ENCODE results near the gene RNF144A. TPM values are rescaled to one million over a fixed set of nuclear protein-coding genes. Genes with fewer than 3 reads are reported as not detected.
"Not testable (repeated sequence)": the region's sequence is repeated elsewhere in the genome, so short reads cannot be mapped to it uniquely, and the experiment has no call there.

The RNF144A gene
- polyA plus RNA-seq, 1 of the 3 experiments (the other 2 are of a cell fraction), result 15.6 TPM

GRCh38 chr2:6934758-6935651, 17.8 kb downstream of the RNF144A start:
- Histone ChIP-seq H3K9ac (no peak overlapping the region), H3F3A (replicated peaks; ENCODE audit: insufficient read depth) (no peaks in the 10 kb centered on the region), H3K27ac (ENCODE audit: low read depth in 2 of 2, low read length in 1 of 2) (no peak overlapping the region), H3K9me3 (no peaks in the 10 kb centered on the region), H2AFZ (ENCODE audit: low read depth) (no peak overlapping the region), H3K36me3 (replicated peaks in 1 of 2; ENCODE audit: control insufficient read depth in 1 of 2, insufficient read depth in 2 of 2, low read length in 1 of 2) (no peaks in the 10 kb centered on the region), H3K9me2 (no peaks in the 10 kb centered on the region), H3K79me2 (ENCODE audit: insufficient read depth) (peaks cover 57% of the 10 kb centered on the region), H4K20me1 (ENCODE audit: insufficient read depth) (peaks cover 13% of the 10 kb centered on the region; the same call in 1 of the 2 replicates), H3K27me3 (ENCODE audit: insufficient read depth) (no peaks in the 10 kb centered on the region), H3K4me1 (ENCODE audit: control insufficient read depth in 1 of 2, insufficient read depth in 2 of 2, low read depth in 1 of 2, low read length in 1 of 2) (peaks cover 0 to 22% of the 10 kb centered on the region in 2 experiments; a peak in 2 of 4 replicates), H3K4me2 (no peak overlapping the region), H3K4me3 (ENCODE audit: low read depth in 2 of 2, low read length in 1 of 2) (no peak overlapping the region)
- CTCF ChIA-PET, result interaction anchor here (0.7 to 1.6 kb wide), 3 partner anchors 18 to 83 kb away, joined by 3 to 4 read pairs (median 3); partner anchors contain the start of gene RNF144A
- 94% methylated on average over 11 of the region's 11 CpGs for WGBS (ENCODE audit: low lambda C conversion rate)
- no peak for DNase-seq
- TF ChIP-seq FOSL2 (IDR thresholded peaks at IDR 0.05; ENCODE audit: borderline replicate concordance, low read depth) (no peak), FOXM1 (IDR thresholded peaks at IDR 0.05; ENCODE audit: low read depth) (no peak), SMC3 (IDR thresholded peaks at IDR 0.05; ENCODE audit: low read depth, low read length) (no peak), JUND (IDR thresholded peaks at IDR 0.05) (no peak), EP300 (IDR thresholded peaks at IDR 0.05; ENCODE audit: borderline replicate concordance in 1 of 2, low read depth in 1 of 2, low read length in 1 of 2) (no peak), ELF1 (IDR thresholded peaks at IDR 0.05) (no peak)
- TF ChIP-seq, protein P1, sequence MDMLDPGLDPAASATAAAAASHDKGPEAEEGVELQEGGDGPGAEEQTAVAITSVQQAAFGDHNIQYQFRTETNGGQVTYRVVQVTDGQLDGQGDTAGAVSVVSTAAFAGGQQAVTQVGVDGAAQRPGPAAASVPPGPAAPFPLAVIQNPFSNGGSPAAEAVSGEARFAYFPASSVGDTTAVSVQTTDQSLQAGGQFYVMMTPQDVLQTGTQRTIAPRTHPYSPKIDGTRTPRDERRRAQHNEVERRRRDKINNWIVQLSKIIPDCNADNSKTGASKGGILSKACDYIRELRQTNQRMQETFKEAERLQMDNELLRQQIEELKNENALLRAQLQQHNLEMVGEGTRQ (IDR thresholded peaks at IDR 0.05; ENCODE audit: borderline replicate concordance, low read depth, low read length), result no peak
- POLR2A ChIA-PET, result no interaction called here

GRCh38 chr2:6935652-6936020, 18.4 kb downstream of the RNF144A start:
- H3K4me3 ChIP-seq (ENCODE audit: low read depth in 2 of 2, low read length in 1 of 2); DNase-seq; H3K9me2 ChIP-seq; H3K4me2 ChIP-seq; H3K36me3 ChIP-seq (replicated peaks in 1 of 2; ENCODE audit: control insufficient read depth in 1 of 2, insufficient read depth in 2 of 2, low read length in 1 of 2); POLR2A ChIA-PET; H3K27me3 ChIP-seq (ENCODE audit: insufficient read depth); H3K9me3 ChIP-seq; H3K27ac ChIP-seq (ENCODE audit: low read depth in 2 of 2, low read length in 1 of 2); H3K9ac ChIP-seq; H2AFZ ChIP-seq (ENCODE audit: low read depth); H3F3A ChIP-seq (replicated peaks; ENCODE audit: insufficient read depth): not testable (repeated sequence)
- H3K4me1 ChIP-seq (ENCODE audit: control insufficient read depth in 1 of 2, insufficient read depth in 2 of 2, low read depth in 1 of 2, low read length in 1 of 2), result peaks cover 0 to 24% of the 10 kb centered on the region in 2 experiments; a peak in 2 of 4 replicates
- H3K79me2 ChIP-seq (ENCODE audit: insufficient read depth), result peaks cover 54% of the 10 kb centered on the region
- 96% methylated on average over 3 of the region's 4 CpGs for WGBS (ENCODE audit: low lambda C conversion rate)
- CTCF ChIA-PET, result interaction anchor here (0.7 to 1.6 kb wide), 2 partner anchors 19 to 83 kb away, joined by 3 to 4 read pairs; partner anchors contain the start of gene RNF144A
- peaks cover 13% of the 10 kb centered on the region; the same call in 1 of the 2 replicates for H4K20me1 ChIP-seq (ENCODE audit: insufficient read depth)

- Histone ChIP-seq H3K27ac (ENCODE audit: low read depth in 2 of 2, low read length in 1 of 2) (peak overlapping the region in 1 of 2 experiments; percentile 69; a peak in 2 of 4 replicates), H3K4me2 (no peak overlapping the region), H3K9ac (no peak overlapping the region), H3K79me2 (ENCODE audit: insufficient read depth) (peaks cover 39% of the 10 kb centered on the region), H3K27me3 (ENCODE audit: insufficient read depth) (no peaks in the 10 kb centered on the region), H3K36me3 (replicated peaks in 1 of 2; ENCODE audit: control insufficient read depth in 1 of 2, insufficient read depth in 2 of 2, low read length in 1 of 2) (peaks cover 0 to 14% of the 10 kb centered on the region in 2 experiments), H3K4me3 (ENCODE audit: low read depth in 2 of 2, low read length in 1 of 2) (no peak overlapping the region), H3F3A (replicated peaks; ENCODE audit: insufficient read depth) (no peaks in the 10 kb centered on the region), H3K9me2 (no peaks in the 10 kb centered on the region), H3K9me3 (no peaks in the 10 kb centered on the region), H2AFZ (ENCODE audit: low read depth) (no peak overlapping the region), H4K20me1 (ENCODE audit: insufficient read depth) (peaks cover 15% of the 10 kb centered on the region), H3K4me1 (ENCODE audit: control insufficient read depth in 1 of 2, insufficient read depth in 2 of 2, low read depth in 1 of 2, low read length in 1 of 2) (peaks cover 0 to 24% of the 10 kb centered on the region in 2 experiments; a peak in 2 of 4 replicates)
- DNase-seq, result no peak
- ChIA-PET CTCF (interaction anchor here (0.7 to 1.8 kb wide), 7 partner anchors 11 to 77 kb away, joined by 3 to 9 read pairs (median 4); no protein-coding TSS in a partner anchor), POLR2A (interaction anchor here (1.6 kb wide), 1 partner anchor 11 kb away, joined by 5 read pairs; no protein-coding TSS in a partner anchor)
- WGBS (ENCODE audit: low lambda C conversion rate), result 100% methylated on average over 2 of the region's 2 CpGs
- no peak for TF ChIP-seq MEF2A (IDR thresholded peaks at IDR 0.05; ENCODE audit: borderline replicate concordance, low read depth)
- no peak for TF ChIP-seq SMC3 (IDR thresholded peaks at IDR 0.05; ENCODE audit: low read depth, low read length)
- TF ChIP-seq RCOR1 (IDR thresholded peaks at IDR 0.05; ENCODE audit: low read length), result 0 out of 2 replicates have a peak, but pooled peaks have one; percentile 18
- no peak for TF ChIP-seq TCF12 (IDR thresholded peaks at IDR 0.05)
These were observed 19.9 kb downstream of the RNF144A start for GRCh38 chr2:6937157-6937556.
